GM19025 (cell line): ENCODE data around the gene ZNF641.

Experiments
- ATAC-seq: cut with Tn5 transposase; IDR thresholded peaks from one replicate; pipeline ENCODE4 v1.9.1; 2021; ENCODE audit warnings: mild to moderate bottlenecking, low read depth, moderate library complexity; ENCODE audit not compliant: unreplicated experiment

ZNF641 gene

DNA sequence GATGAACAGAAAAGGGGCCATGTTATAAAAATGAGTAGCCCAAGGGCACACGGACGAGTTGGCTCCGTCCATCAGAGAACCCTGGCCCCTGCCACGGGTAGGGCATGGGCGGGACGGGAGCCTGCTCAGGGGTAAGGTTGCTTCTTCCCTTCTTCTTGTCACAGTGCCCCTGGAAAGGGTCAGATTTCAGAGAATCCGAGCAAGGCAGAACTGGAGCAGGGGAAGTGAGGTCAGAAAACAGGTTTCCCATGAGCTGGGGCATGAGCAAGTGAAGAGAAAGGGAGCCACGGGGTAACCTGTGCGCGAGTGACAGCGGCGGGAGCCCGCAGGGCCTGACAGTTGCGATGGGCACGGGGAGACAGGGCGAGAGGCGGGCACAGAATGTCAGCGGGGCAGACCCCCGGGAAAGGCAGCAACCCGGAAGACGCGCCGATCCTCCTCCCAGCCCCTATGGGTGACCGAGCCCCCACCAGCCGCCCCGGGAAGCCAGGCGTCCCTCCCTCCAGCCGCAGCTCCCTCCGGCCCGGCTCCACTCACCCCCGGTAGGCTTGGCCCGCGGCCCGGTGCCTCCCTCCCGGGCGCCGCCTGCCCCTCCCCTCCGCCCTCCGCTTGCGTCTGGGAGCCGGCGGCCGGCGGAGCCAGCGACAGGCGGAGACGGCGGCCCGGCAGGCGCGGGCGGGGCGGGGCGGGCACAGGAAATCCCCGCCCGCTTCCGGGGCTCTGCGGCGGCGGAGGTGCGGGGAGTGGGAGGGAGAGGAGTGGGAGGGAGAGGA, at the start of gene ZNF641:
ZNF641 (minus strand) TSS at position 671 of the 773 bp plus-strand sequence. CDS start 2,829 bp downstream, outside the sequence.
- ATAC-seq: peak; percentile 87

DNA sequence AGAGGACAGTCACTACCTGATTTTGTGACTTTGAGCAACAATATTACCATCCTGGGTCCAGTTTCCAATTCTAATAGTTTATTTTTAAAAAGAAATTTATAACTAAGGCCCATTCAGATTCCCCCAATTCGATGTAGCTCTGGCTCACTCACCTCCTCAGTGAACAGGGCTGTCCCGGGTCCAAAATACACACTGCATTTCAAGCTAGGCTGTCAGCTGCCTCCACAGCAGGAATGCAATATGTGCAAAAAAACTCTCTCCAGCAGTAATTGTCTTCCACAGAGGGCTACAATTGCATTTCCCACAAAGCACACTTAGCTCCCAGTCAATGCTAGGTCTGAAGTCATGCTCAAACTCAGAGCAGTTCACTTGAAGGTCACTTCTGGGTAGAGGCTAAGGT, 39.3 kb upstream of the ZNF641 start:
- no peak for ATAC-seq

DNA sequence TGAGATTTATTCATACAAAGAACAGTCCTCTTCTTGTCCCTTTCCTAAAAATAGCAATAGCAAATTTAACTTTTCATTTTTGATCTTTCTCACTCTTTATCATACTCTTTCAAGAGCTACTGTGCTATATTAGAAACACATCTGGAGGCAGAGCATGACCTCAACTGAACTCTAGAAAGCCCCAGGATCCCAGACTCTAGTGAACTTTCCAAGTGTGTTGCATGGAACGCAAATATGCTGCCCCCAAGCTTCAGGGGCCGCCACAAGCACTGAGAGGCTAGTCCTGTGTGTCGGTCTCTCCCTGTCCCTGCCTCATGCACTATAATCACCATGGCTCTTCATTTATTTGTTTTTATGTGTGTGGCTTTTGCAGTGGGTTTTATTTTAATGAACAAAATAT, 38.7 kb upstream of the ZNF641 start:
- no peak for ATAC-seq

DNA sequence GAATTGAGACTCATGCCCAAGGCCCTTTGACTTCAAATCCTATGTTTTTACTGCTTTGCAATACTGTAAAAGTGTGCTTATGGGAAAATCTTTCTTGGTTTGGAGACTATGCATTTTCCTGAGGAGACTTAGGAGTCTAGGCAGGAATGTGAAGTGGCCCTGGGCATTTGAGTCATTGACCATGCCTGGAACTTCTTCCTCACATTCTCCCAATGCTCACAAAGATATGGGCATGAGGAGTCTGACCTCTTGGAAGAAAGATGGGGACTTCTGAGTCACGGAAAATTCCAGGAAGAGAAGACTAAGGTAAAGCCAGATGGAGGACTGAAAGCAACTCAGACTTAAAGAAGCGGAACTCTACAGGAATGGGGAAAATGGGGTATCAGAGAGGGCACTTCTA, 38.2 kb upstream of the ZNF641 start:
- ATAC-seq: no peak

DNA sequence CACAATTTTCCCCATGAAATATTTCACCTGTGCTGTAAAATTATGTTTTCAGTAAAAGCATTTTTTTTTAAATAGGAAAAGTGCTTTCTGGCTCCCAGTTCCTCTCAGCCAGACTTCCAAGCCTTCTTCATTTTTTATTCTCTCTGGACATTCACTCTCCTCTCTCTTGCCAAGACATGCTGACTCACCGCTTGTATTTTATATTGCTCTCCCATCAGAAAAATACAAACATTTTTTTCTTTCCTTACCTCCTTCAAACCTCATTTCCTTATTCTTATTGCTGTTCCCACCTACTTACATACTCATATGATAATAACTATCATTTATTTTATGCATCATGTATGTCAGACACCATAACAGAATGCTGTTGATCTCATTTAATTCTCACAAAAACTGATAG, 37.7 kb upstream of the ZNF641 start:
- ATAC-seq: no peak

DNA sequence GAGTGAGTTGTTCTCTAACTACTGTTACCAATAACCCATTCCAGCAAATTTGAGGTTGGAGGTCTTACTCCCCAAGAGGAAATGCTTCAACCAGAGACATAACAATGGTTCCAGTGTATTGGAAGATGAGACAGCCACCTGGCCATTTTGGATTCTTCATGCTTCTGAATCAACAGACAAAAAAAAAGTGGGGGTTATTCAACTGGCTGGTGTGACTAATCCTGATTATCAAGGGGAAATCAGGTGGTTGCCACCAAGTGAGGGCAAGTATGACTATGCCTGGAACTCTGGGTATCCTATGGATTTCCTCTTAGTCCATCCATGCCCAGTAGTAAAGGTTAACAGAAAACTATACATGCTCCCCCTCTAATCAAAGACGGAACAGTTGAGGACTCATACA, 29.9 kb upstream of the ZNF641 start:
- no peak for ATAC-seq

DNA sequence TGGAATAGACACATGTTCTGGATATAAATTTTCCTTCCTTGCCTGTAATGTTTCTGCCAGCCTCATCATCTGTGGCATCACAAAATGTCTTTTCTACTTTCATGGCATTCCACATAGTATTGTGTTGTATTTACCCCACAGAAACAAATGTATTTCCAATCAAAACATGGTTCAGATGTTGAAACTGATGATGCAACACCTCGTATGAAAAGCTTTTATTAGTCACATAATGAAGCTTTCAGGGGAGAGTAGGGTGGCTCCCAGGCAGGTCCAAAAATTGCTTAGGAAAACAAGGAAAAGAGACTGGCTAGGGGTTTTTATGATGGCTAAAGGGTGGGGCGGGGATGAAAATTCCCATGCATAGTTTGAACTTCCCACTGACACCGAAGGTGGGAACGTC, 29.1 kb upstream of the ZNF641 start:
- no peak for ATAC-seq

DNA sequence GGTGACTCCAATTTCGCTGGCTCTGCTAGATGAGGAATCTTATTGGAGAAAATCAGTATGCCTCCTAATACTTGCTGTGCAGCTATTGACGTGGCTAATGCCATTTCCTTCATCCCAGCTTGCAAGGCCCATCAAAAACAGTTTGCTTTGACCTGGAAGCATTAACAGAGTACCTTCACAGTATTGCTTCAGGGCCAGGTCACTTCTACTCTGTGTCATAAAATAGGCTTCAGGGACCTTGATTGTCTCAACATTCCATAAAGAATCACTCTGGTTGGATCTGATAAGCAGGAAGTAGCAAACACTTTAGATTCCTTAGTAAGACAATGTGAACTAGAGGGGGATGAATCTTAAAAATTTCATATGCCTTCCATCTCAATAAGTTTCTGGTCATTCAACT, 26.9 kb upstream of the ZNF641 start:
- ATAC-seq: no peak

DNA sequence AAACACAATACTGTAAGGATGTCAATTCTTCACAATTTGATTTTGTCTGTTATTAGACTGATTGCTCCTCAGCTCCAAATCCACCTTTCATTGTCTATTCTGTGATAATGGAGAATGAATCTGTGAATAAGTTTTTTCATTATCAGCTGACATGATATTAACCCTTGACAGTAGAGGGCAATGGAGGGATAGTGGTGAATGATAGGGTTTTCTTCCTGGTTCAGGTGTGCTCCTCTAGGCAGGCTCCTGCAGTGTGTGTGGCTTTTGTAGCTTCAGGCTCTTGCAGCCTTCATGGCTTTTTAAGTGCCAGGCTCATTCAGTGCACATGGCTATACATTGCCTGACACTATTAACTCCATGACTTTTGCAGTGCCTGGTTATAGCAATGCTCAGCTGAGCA, 23.4 kb upstream of the ZNF641 start:
- no peak for ATAC-seq

DNA sequence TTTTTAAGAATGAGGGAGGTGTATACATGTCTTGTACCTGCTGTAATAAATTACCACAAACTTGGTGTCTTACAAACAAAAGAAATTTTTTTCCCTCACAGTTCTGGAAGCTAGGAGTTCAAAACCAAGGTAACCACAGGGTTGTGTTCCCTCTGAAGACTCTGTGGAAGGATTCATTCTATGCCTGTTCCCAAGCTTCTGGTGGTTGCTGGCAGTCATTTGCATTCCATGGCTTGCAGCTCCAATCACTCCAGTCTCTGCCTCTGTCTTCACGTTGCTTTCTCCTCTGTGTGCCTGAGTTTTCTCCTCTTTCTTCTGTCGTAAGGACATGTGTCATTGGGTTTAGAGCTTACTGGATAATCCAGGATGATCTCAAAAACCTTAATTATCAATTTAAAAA, 15.4 kb upstream of the ZNF641 start:
- ATAC-seq: no peak

DNA sequence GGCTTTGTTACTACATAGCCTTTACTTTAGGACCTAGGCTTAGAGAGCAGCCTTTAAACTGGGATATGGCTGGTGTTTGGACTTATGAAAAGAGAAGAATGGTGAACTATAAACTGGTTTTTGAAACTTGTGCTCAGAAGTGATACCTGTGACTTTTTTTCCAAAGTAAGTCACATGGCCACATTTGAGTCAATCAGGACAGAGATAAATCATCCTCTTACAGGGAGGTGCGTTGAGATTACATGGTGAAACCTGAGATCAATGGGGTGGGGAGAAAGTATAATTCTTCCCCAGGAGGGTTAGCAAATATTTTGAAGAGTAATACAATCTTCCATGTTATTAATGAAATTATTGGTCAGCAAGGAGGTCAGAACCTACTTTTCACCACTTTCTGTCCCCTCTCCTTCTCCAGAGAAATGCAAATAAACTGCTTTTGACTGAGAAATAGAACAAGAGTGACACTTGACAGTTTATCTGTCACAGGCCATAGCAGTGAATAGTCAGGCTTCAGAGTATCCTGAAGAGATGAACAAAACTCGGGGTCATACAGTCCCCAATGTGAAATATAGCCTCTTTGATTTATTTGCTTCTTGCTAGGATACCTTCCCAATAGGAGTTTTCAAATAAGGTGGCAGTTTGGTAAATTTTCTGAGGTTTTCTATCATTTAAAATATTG, 11.1 kb upstream of the ZNF641 start:
- ATAC-seq: no peak

DNA sequence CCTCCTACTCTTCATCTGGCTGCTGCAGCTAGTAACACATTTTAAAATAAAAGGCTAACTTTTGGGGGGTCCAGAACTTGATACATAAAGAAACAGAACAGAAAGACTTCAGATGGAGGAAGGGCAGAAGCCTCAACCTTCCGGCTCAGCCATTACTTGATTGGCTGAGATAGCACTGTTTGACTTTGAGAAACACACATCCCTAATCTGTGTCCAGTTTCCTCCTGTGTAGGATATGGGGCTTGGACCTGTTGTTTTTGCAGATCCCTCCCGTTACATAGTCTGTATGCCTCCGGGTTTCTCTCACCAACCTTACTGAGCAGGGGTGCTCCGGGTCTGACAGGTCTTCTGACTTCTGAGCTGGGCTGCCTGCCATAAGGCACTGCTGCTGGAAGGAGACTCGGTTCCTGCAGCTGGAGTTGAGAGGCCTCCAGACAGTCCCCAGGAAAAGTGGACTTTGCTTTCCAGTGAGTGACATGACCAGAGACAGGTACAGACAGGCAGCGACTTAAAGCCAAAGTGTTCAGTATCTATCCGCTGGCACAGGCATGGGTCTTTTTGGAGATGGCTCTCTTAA, 8.3 kb upstream of the ZNF641 start:
- ATAC-seq: no peak

DNA sequence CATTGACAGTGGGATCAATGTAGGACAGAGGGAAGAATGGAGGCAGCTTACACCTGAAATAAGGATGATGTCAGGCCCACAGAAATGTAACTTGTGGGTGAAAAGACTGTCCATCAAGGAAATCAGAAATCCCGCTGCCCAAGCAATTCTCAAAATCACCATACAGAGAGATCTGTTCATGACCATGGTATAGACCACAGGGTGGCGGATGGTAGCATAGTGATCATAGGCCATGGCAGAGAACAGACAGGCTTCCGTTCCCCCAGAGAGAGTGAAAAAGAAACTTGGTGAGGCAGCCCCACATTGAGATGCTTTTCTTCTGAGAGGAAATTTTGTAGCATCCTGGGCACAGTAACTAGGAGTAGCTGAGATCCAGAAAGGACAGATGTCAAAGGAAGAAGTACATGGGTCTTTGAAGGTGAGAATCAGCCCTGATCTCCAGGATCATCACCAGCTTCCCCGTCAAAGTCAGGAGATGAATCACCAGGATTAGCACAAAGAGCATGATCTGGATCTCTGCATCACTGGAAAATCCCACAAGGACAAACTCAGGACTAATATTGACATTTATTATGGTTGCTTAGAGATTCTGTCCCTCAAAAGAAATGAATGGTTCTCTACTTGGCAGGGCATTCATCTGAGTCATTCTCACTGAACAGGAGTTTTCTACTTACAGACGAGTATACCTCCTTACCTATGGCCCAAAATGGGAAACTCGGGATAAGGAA, 5.5 kb upstream of the ZNF641 start:
- ATAC-seq: no peak

DNA sequence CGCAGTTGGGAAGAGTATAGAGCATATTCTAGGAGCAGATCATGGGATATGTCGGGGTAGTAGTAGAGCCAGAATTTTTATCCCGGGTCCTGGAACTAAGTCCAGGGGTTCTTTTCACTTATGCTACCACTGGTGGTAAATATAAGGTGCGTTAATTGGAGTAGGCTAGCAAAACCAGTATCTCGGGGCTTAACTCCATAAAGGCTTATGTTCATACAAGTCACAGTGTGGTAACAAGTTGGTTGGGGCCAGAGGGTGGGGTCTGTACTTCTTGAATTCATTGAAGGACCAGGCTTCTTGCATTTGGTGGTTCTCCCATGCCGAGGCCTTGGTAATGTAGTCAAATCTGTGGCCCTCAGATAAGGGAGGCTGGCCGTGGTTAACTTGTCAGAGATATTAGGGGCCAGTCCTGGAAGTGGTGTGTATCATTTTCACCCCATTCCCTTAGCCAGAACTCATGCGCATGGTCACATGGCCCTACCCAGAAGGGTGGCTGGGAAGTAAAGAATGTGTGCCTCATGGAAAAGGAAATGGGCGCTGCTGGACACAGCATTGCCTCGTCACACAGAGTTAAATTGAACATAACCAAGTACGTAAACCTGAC, 1.5 kb upstream of the ZNF641 start:
- no peak for ATAC-seq

DNA sequence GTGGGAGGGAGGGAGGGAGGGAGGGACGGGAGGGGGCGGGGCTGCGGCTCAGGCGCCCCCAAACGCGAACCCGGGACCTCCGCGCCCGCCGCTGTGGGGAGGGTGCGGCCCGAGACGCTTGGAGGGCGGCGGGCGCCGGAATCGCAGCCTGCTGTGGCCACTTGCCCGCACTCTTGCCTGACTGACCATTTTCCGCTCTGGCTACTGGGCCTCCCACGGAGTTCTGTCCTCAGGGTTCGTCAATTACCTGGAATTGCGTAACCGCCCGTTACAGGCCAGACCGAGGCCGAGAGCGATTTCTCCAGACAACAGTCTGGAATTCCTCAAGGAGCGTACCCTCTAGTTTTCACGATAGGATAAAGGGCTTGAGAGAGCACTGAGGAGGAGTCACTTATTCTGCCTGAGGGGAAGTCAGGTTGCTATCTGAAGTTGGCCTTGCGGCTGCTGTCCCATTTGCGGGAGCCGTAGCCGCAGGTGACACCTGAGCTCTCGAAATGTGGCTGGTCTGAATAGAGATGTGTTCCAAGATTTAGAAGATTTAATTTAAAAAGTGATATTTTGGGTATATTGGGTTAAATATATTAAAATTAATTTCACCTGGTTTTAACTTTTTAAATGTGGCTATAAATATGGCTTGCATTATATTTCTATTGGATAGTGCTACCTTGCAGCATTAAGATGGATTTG, 446 bp upstream of the ZNF641 start:
- peak; percentile 1 for ATAC-seq

DNA sequence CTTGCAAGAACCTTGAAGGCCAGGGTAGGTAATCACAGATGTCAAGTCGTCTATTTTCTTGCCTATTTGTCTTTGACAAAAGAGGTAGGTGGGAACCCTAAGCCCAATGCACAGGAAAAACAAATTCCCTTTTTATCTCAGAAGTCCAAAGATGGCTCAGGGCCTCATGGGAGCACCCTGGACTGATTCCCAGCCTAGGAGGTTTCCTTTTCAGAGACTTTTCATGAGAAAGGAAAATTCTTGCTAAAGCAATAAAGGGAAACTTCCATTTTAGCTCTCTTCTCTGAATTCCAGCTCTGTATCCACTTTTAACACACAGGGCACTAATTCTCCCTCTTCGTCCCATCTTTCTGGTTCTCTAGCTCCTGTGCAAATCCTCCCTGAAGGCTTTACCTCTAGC, 1.2 kb downstream of the ZNF641 start:
- no peak for ATAC-seq

DNA sequence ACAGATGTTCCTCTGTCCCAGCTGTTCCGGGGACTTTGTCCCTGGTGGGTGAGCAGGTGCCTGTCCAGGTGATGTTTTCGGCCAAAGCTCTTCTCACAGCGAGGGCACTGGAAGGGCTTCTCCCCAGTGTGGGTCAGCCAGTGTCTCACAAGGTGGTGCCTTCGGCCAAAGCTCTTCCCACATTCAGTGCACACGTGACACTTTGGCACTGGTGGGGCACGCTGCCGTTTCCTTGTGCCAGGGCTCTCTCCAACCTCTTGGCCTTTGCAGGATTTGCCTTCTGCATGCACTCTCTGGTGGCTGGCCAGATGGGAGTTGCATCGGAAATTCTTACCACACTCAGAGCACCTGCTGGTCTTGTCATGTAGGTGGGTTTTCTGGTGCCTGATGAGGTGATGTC, 7.7 kb downstream of the ZNF641 start:
- no peak for ATAC-seq

DNA sequence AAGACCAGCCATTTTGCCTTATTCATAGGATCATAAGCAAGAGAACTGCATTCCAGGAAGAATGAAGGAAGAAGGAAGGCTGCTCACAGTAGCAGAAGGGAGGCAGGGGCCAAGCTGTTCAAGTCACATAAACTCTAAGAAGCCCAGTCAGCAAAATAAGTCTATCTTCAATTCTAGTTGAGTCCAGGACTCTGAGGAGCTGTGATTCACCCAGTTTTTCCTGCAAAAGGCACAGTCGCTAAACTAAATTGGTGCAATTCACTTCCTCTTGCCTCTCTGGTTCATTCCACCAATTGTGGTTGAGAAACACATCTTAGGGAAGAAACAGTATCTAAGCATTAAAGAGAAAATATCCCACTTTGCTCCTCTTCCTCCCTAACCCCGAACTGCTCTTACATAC, 9.8 kb downstream of the ZNF641 start:
- no peak for ATAC-seq

DNA sequence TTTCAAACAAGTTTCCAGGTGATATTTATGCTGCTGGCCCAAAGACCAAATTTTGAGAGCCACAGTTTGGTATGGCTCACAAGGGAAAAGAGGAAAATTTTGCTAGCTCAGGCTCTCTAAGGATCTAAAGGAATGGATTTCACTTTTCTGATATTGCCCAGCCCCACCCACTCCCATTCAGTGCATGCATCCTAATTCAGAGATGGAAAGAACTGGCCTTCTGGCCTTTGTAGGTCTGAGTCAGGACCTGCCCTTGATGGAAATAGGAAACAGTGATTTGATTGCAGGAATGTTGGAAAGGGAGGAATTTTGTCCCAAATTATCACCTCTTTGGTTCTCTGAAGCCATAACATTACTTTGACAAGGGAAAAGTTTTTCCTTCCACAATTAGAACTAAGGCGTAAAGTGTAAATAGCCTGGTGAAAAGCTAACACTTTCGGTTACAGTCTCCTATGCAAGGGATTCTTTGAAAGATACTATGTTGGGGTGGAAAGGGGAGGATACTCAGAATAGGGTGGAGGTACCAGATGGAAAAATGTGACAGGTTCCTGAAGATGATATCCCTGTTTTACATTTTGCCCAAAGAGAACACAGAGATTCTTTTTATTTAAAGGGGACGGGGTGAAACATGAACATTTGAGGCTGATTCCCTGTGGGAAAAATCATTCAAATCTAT, 11.1 kb downstream of the ZNF641 start:
- ATAC-seq: no peak

DNA sequence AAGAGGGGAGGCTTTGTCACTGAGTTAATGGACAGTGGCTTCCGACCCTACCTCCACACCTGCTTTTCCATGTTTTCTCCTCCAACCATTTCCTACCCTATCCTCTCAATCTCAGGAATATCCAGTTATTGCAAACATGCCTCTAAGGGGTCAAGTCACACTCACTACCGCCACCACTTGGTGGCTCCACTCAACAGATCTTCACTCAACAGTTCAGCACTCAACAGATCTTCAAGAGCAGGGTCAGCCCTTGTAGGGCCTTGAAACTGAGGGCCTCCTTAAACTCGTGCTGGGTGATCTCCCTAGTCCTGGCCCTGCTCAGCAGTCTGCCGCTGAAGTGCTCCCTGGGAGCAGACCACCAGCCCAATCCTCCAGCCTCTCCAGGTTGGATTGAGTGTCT, 14.2 kb downstream of the ZNF641 start:
- ATAC-seq: no peak
